ENCODE results near the gene C18orf32. TPM values are rescaled to one million over a fixed set of nuclear protein-coding genes. Genes with fewer than 3 reads are reported as not detected.
"Not testable (repeated sequence)": the region's sequence is repeated elsewhere in the genome, so short reads cannot be mapped to it uniquely, and the experiment has no call there.

The C18orf32 gene
- total RNA-seq, 1 donor from 2014 or later = 10.2 TPM

GRCh38 chr18:49467599-49467998 lies 19.4 kb downstream of the C18orf32 start:
- DNase-seq = no peak

GRCh38 chr18:49467019-49467563 lies 19.9 kb downstream of the C18orf32 start:
- no peak for DNase-seq

GRCh38 chr18:49464718-49465598 lies 22.1 kb downstream of the C18orf32 start:
- no peak for DNase-seq

- no peak for DNase-seq
Measured at GRCh38 chr18:49461602-49461977, 25.4 kb downstream of the C18orf32 start.

- no peak for DNase-seq
Measured at GRCh38 chr18:49460976-49461601, 25.9 kb downstream of the C18orf32 start.

GRCh38 chr18:49459404-49460171 lies 27.4 kb downstream of the C18orf32 start:
- DNase-seq = peak; percentile 5

- no peak for DNase-seq
Measured at GRCh38 chr18:49457616-49458015, 29.4 kb downstream of the C18orf32 start.

- DNase-seq = no peak
Measured at GRCh38 chr18:49456794-49457193, 30.2 kb downstream of the C18orf32 start.

GRCh38 chr18:49452534-49452933 lies 34.5 kb downstream of the C18orf32 start:
- DNase-seq = not testable (repeated sequence)

GRCh38 chr18:49447810-49448745 lies 39.0 kb downstream of the C18orf32 start:
- DNase-seq = no peak

- no peak for DNase-seq
Measured at GRCh38 chr18:49446481-49446880, 40.6 kb downstream of the C18orf32 start.

GRCh38 chr18:49444581-49444980 lies 42.5 kb downstream of the C18orf32 start:
- DNase-seq = peak; percentile 46

GRCh38 chr18:49443837-49444236 lies 43.2 kb downstream of the C18orf32 start:
- DNase-seq = no peak

- no peak for DNase-seq
Measured at GRCh38 chr18:49441338-49441938, 45.6 kb downstream of the C18orf32 start.

GRCh38 chr18:49435170-49435569 lies 51.9 kb downstream of the C18orf32 start:
- DNase-seq = no peak

- no peak for DNase-seq
Measured at GRCh38 chr18:49432602-49433001, 54.4 kb downstream of the C18orf32 start.

- no peak for DNase-seq
Measured at GRCh38 chr18:49431165-49431962, 55.7 kb downstream of the C18orf32 start.

Data from skin of body (tissue), 2 donors.